ENCODE data around the gene CRLF3.
"Not testable (repeated sequence)": the region's sequence is repeated elsewhere in the genome, so short reads cannot be mapped to it uniquely, and the experiment has no call there.

The CRLF3 gene

DNA sequence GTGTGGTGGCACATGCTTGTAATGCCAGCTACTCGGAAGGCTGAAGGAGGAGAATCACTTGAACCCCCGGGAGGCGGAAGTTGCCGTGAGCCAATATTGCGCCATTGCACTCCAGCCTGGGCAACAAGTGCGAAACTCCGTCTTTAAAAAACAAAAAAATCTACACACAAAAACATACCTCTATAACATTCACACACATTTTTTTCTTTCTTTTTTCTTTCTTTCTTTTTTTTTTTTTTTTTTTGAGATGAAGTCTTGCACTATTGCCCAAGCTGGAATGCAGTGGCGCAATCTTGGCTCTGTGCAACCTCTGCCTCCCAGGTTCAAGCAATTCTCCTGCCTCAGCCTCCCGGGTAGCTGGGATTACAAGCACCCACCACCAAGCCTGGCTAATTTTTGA is 9.6 kb downstream of the CRLF3 start:
- DNase-seq (ENCODE audit: low read depth) = not testable (repeated sequence)

DNA sequence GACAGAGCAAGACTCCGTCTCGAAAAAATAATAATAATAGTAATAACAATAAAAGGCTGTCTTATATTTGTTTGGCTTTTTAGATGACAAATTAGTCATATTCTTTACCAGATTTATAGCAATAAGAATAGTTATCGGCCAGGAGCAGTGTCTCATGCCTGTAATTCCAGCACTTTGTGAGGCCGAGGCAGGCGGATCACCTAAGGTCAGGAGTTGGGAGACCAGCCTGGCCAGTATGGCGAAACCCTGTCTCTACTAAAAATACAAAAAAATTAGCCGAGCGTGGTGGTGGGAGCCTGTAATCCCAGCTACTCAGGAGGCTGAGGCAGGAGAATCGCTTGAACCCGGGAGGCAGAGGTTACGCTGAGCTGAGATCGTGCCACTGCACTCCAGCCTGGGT is 10.3 kb downstream of the CRLF3 start:
- DNase-seq (ENCODE audit: low read depth) = not testable (repeated sequence)

DNA sequence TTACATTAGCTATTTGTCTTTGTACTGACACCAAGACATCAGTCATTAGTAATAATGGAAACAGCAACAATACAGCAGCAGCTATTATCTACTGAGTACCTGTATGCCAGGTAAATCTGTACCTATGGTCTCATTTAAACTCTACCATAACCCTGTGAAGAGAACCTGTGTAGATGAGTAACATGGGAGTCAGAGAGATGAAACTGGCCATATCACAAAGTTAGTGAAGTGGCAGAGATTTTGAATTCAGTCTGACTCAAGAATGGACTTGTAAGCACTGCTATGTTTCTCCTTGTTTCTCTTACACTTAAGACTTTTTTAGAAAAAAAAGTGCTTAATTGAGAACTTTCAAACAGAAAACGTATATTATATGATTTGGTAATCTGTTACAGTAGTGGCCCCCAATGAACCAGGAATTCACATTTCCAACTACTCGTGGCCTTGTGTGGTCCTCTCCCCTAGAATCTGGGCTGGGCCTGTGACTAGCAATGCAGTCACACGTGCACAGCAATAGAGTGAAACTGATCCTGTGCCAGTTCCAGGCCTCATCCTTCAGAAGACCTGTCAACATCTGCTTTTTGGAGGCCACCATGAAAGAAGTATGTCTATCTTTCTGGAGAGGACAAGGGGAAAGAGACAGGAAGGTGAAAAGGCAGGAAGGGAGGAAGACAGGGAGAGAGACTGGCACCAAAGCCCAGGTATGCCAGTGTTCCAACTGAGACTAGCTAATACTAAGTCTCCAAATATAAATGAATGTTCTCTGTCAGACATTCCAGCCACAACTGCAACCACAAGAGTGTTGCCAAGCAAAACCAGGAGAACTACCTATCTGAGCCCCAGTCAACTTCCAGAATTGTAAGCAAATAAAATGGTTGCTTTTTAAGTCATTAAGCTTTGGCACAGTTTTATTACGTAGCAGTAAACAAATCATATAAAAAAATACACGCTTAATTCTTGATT is 12.0 kb downstream of the CRLF3 start:
- DNase-seq (ENCODE audit: low read depth) = no peak

DNA sequence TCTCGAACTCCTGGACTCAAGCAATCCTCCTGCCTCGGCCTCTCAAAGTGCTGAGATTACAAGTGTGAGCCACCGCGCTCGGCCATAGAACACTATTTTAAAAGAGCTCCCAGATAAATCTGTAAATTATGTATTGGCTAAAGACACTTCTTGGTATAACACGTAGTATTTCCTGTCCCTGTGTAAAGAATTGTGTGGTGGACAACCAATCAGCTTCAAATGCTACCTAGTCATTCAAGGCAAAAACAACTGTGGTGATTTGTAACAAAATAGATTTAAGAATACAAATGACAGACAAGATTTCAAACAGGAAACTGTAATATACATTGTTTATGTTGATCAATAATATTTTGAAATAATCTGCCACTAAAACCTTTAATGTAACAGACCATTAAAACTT is 14.6 kb downstream of the CRLF3 start:
- no peak for DNase-seq (ENCODE audit: low read depth)

DNA sequence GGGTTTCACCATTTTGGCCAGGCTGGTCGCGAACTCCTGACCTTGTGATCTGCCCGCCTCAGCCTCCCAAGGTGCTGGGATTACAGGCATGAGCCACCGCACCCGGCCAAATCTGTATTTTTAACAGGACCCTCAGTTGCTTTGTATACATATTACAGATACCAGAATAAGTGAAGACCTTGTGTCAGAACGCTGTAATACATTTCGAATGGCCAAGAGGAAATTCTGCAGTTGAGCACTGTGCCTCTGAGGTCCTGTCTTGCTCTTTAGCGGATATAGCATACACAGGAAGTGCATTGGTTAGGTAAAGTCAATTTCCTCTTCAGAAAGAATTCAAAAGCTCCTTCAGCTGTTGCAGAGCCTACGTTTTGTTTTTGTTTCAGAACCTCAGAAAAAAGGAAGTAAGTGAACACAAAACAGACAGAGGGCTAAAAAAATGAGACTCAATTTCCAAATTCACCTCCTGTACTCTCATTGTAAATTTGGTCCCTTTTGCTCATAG is 15.7 kb downstream of the CRLF3 start:
- DNase-seq (ENCODE audit: low read depth) = no peak

DNA sequence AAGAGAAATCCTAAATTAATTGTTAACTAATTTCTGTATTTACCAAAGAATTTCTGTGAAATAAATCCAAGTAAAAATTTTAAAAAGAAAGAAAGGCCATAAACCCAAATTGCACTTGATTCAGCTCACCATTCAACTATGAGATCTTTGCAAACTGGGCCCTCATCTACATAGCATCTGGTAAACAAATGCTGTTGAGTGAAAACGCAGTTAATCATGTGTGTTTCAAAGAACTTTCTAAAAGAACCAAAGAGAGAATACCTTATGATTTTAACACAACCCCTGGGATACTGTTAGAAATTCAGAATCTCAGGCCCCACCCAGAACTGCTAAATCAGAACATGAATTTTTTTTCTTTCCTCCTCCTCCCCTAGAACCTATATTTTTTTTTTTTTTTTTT is 16.6 kb downstream of the CRLF3 start:
- DNase-seq (ENCODE audit: low read depth) = no peak

DNA sequence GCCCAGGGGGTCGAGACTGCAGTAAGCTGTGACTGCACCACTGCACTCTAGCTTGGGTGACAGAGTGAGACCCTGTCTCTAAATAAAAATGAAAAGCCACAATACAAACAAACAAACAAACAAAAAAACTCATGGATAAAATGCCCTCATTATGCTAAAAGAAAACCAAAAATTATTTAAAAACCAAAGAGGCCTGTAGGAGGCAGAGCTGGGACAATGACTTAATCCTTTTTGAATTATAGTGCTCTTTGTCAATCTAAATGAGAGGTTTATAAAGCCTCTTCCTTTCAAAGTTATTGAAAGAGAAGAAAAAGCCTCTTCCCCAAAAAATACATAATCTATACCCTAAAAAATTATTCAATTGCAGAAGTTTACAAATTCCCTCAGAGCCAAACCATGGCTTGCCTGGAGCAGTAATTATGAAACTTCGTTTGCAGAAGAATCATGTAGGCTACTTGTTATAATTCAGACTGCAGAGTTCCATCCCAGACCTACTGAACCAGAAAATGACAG is 18.5 kb downstream of the CRLF3 start:
- no peak for DNase-seq (ENCODE audit: low read depth)

DNA sequence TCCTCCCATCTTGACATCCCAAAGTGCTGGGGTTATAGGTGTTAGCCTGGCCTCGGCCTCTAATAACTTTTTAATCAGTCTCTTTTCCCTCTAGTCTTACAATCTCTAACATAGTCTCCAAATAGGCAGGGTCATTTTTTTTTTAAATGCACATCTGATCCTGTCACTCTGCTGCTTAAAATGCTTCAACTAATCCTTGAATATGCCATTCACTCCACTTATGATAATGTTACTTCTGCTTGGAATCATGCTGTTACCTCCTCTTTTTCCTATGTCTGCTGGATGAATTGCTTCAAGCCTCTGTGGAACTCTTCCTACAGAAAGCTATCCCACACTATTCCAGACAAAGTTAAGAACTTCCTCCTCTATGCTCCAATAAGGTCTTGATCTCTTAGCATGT is 22.8 kb downstream of the CRLF3 start:
- DNase-seq (ENCODE audit: low read depth) = no peak

DNA sequence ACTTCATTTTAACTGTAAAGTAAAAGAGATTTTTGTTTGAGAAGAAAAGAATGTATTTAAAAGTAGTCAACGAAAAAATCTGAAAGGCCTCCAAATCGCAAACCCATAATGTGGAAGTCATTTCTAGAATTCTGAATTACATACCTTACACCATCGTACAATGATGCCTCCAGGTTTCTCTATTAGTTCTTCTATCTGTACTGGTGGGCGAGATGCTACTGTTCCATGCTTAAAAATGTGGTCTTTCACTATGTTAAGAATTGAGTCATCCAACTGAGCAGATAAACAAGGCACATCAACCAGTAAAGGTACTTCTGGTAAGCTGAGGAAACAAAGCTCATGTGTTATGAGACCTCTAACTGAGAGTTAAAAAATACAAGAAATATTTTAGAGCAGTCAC is 28.5 kb downstream of the CRLF3 start:
- DNase-seq (ENCODE audit: low read depth) = no peak

DNA sequence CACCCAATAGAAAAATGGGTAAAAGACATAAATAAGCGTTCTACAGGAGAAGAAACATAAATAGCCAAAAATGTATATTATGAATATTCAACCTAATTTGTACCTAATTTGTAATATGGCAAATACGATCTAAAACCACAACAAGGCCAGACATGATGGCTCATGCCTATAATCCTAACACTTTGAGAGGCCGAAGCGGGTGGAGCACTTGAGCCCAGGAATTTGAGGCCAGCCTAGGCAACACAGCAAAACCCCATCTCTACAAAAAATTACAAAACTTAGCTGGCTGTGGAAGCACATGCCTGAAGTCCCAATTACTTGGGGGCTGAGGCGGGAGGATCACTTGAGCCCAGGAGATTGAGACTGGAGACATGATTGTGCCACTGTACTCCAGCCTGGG is 30.1 kb downstream of the CRLF3 start:
- no peak for DNase-seq (ENCODE audit: low read depth)

DNA sequence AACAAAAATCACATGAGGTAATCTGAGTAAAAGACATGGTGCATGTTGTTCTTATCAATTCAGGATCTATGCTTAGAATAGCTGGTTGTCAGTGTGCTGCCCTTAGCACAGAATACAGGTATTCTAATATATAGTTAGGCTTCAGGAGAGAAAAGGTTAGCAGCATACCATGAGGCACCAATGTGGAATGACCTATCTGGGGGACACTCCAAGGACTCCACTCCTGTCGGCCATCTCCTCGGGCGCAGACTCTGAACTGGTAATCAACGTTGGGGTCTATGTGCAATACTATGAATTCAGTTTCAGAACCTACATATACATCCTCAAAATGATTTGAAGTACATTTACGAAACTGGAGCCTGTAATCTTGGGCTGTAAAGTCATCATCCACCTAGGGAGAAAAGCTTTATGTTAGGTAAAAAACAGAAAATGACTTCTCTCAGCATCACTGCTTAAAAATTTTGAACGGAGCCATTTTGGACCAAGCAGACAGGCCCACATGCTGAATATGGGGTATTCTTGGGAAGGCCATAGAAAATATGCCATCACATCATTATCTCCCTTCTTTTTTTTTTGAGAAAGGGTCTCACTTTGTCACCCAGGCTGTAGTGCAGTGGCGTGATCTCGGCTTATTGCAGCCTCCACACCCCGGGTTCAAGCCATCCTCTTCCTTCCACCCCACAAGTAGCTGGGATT is 31.1 kb downstream of the CRLF3 start:
- DNase-seq (ENCODE audit: low read depth) = no peak

DNA sequence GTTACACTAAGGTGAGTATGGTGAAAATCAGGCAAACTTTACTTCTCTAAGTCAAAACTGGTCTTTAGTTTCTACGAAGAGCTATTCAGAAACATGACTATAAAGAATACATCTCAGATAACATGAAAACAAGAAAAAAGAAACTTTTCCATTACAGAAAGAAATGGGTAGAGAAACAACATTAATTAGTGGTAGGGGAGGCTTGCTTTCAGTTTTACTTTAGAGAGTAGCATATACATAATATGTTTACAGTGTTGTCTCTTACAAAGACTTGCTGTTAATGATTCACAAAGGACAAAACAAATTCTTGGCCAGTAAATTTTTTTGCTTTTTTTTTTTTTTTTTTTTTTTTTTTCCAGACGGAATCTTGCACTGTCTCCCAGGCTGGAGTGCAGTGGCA is 34.2 kb downstream of the CRLF3 start:
- DNase-seq (ENCODE audit: low read depth) = no peak

DNA sequence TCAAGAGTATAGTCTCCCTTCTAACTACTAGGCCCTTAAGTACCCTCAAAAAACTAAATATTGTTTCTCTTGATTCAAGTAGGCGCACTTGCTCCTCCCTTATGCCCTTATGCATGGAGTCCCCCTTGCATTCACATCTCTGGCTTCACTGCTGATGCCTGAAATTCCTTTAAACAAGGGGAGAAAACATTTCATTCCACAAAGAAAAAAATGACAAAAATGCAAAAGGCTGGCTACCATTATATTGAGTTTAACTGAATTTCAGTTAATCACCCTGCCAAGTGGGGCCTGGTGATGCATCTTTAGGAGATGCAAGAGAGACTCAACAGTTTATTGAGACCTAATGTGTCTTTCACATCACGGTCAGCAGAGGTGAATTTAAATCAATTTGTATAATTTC is 35.6 kb downstream of the CRLF3 start:
- no peak for DNase-seq (ENCODE audit: low read depth)

DNA sequence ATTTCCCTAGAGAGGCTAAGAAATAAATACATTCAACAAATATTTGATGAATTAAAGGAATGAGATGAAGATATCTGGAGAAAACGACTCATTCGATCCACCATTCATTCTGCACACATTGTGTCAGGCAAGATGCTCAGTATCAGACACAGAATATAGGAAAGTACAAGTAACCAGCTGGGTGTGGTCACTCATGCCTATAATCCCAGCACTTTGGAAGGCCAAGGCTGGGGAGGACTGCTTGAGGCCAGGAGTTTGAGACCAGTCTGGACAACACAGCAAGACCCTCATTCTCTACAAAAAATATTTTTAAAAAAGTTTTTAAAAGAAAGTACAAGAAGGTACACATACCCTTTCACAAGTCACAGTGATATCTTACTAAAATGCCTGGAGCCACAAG is 42.3 kb downstream of the CRLF3 start:
- DNase-seq (ENCODE audit: low read depth) = no peak

DNA sequence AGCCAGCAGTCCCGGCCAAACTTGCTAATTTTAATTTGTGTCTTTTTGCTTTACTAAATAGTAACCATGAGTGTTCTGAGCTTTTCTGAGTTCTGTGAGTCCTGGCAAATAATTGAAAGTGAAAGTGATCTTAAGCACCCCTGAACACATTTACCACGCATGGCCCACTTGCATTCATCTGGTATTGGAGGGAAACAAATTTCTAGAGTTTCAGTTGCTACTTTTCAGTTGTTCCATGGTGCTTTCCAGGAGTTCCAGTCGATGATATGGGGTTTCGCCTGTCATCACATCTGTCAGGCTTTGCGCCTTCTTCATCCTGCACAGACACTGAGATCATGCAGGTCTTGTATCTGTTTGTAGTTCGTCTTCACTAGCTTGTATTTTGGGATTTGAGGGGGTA is 44.1 kb downstream of the CRLF3 start:
- DNase-seq (ENCODE audit: low read depth) = no peak

DNA sequence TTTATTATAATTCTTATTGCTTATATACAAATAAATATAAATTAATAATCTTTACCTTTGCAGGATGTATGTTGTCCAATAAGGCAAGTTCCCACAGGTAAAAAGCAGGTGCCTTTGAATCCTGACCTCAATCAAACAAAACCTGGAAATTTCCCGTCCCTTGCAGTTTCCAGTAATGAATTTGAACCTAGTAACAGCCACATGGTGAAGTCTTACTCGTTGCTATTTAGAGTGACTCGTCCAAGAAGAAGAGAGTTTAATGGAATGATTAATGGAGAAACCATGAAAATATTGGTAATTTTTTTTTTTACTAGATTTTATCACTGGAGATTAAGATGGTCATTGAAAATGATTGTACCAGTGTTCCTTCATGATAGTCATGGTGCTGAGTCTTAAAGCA is 55.7 kb downstream of the CRLF3 start:
- DNase-seq (ENCODE audit: low read depth) = not testable (repeated sequence)

DNA sequence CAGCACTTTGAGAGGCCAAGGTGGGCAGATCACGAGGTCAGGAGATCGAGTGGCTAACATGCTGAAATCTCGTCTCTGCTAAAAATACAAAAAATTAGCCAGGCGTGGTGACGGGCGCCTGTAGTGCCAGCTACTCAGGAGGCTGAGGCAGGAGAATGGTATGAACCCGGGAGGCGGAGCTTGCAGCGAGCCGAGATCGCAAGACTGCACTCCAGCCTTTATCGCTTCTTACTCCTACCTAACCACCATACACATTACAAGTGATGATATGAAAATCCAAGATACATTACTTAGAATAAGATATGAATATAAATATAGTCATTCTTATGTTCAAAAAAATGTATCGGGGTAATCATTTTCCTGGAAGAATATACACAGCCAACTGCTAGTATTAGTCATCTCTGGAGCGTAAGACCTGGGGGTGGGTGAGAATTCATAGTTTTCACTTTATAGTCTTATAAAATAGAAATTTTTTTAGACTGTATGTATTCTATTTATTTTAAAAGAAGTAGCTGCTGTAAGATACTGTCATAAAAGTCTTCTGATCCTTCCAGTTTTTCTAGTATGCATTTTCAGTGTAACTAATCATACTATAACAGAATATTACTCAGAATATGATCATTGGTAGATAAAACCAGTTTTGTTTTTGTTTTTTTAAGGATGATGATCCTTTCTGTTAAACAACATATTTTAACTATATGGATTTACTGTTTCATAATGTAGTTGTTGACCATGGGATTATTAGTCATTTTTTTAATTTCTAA is 56.7 kb downstream of the CRLF3 start:
- DNase-seq (ENCODE audit: low read depth) = not testable (repeated sequence)

DNA sequence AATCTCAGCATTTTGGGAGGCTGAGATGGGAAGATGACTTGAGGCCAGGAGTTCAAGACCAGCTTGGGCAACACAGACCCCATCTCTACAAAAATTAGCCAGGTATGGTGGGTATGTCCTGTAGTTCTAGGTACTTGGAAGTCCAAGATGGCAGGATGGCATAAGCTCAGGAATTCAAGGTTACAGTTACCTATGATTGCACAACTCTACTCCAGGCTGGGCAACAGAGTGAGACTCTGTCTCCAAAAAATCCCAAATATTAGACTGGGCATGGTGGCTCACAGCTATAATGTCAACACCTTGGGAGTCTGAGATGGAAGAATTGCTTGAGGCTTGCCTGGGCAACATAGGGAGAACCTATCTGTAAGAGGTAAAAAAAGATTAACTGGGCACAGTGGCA is 63.4 kb downstream of the CRLF3 start:
- no peak for DNase-seq (ENCODE audit: low read depth)

DNA sequence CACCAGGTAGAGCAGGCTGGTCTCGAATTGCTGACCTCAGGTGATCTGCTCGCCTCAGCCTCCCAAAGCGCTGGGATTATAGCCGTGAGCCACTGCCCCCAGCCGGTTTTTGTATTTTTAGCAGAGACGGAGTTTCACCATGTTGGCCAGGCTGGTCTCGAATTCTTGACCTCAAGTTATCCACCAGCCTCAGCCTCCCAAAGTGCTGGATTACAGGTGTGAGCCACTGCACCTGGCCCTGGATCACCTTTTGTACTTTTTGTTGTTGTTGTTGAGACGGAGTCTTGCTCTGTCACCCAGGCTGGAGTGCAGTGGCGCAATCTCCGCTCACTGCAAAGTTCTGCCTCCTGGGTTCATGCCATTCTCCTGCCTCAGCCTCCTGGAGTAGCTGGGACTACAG is 71.2 kb downstream of the CRLF3 start:
- not testable (repeated sequence) for DNase-seq (ENCODE audit: low read depth)

DNA sequence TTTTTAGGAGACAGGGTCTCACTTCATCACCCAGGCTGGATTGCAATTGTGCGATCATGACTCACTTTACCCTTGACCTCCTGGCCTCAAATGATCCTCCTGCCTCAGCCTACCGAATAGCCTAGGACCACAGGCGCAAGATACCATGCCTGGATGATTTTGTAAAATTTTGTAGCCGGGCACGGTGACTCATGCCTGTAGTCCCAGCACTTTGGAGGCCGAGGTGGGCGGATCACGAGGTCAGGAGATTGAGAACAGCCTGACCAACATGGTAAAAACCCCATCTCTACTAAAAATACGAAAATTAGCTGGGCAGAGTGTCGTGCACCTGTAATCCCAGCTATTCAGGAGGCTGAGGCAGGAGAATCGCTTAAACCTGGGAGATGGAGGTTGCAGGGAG is 73.5 kb downstream of the CRLF3 start:
- not testable (repeated sequence) for DNase-seq (ENCODE audit: low read depth)

DNA sequence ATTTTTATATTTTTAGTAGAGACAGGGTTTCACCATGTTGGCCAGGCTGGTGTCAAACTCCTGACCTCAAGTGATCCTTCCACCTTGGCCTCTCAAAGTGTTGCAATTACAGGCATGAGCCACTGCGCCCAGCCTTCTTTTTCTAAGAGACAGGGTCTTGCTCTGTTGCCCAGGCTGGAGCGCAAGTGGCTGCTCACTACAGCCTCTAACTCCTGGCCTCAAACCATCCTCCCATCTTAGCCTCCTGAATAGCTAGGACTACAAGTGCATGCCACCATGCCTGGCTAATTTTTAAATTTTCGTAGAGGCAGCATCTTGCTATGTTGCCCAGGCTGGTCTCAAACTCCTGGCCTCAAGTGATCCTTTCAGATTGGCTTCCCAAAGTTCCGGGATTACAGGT is 76.9 kb downstream of the CRLF3 start:
- not testable (repeated sequence) for DNase-seq (ENCODE audit: low read depth)

DNA sequence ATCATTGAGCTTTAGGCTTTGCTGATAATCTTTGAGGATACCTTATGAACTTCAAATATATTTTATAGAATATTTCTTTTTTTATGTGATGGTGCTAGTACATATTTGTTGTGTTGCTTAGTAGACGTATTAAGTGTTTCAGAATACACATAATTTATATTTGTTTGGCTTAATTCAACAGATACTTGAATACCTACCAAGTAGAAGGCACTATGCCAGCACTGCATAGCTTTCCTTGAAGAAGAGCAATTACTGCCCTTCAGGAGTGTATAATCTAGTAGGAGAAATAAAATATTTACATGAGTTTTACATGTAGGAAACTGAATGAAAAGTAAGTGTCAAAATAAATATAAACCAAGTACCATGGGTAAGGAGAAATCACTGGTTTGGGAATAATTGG is 81.8 kb downstream of the CRLF3 start:
- DNase-seq (ENCODE audit: low read depth) = not testable (repeated sequence)
